H1 (cell line): ENCODE data around the gene SMIM35. TPM values are rescaled to one million over a fixed set of nuclear protein-coding genes. Genes with fewer than 3 reads are reported as not detected.

Experiments used
- BRCA1 ChIP-seq: IDR thresholded peaks from 2 replicates; pipeline ENCODE4 v1.6.1; 2012; ENCODE audit warnings: low read depth, low read length, improper control_type of control experiment
- CBX8 ChIP-seq: fragments of 300-800, 300-1000 bp; sonication (generic); IDR thresholded peaks from 2 replicates; pipeline ENCODE4 v1.7.1; 2016; ENCODE audit warnings: low read depth, low read length, borderline replicate concordance
- CHD7 ChIP-seq: fragments of 300-600 bp; sonication (generic); IDR thresholded peaks from 2 replicates; pipeline ENCODE4 v1.7.1; 2012; ENCODE audit warnings: low read length, moderate library complexity, mild to moderate bottlenecking, inconsistent platforms; ENCODE audit not compliant: insufficient replicate concordance
- SP1 ChIP-seq: IDR thresholded peaks from 2 replicates; pipeline ENCODE4 v1.6.1; 2011; ENCODE audit warnings: low read depth, low read length
- TAF7 ChIP-seq: optimal IDR thresholded peaks from 2 replicates; pipeline ENCODE3; 2011; ENCODE audit warnings: low read depth, mild to moderate bottlenecking, inconsistent platforms, low read length, moderate library complexity, borderline replicate concordance
- polyA plus RNA-seq, 7 experiments: library from polyadenylated mRNA; depleted of rRNA in 3 of 7; stranded (reverse) in 5 of 7; unstranded in 2 of 7; fragments of >200 nt in 5 of 7; fragments of 200-250 nt in 2 of 7; gene quantifications; 1 replicate in 5 of 7; 2 replicates in 1 of 7; 4 replicates in 1 of 7; pipeline versions ENCODE4 v1.2.1 to v1.2.3, GENCODE V29; 2011 to 2013; ENCODE audit warnings: missing spikeins in 2 of 7, mixed read lengths in 2 of 7
- total RNA-seq: library from RNA; stranded (reverse); fragmentation: NEBNext Ultra II Directional; extraction: Animal tissue kit (Norgen Biotek cat#: 25700); gene quantifications from 2 replicates; pipeline ENCODE4 v1.2.1, GENCODE V29; 2021

Gene SMIM35
- total and polyA plus RNA-seq, 2 of the 8 experiments (the other 6 are each of a cell fraction or from before 2014, with no cell fraction given): not detected

- TF ChIP-seq CHD7: no peak
- no peak for TF ChIP-seq TAF7
- no peak for TF ChIP-seq SP1
- TF ChIP-seq CBX8: no peak
- no peak for TF ChIP-seq BRCA1
Measured at GRCh38 chr11:118002010-118002540, 84.7 kb downstream of the SMIM35 start (continued).
